HG03571 (cell line): ENCODE results near the gene SLC25A4.
"Not testable (repeated sequence)": the region's sequence is repeated elsewhere in the genome, so short reads cannot be mapped to it uniquely, and the experiment has no call there.

Experiments used
- ATAC-seq: cut with Tn5 transposase; IDR thresholded peaks from one replicate; pipeline ENCODE4 v1.9.1; 2021; ENCODE audit not compliant: unreplicated experiment

SLC25A4 gene

GRCh38 chr4:185142912-185143600 is at the start of gene SLC25A4:
TSS of gene SLC25A4 (plus strand) at chr4:185143266. CDS start at chr4:185143373, 107 bp downstream.
- peak; percentile 97 for ATAC-seq

- ATAC-seq, result no peak
These were observed 49.5 kb upstream of the SLC25A4 start for GRCh38 chr4:185093603-185094002.

- ATAC-seq, result no peak
These were observed 46.9 kb upstream of the SLC25A4 start for GRCh38 chr4:185096032-185096653.

GRCh38 chr4:185098474-185098873 is 44.6 kb upstream of the SLC25A4 start:
- ATAC-seq, result no peak

- ATAC-seq, result no peak
These were observed 43.9 kb upstream of the SLC25A4 start for GRCh38 chr4:185099024-185099682.

- ATAC-seq, result no peak
These were observed 43.1 kb upstream of the SLC25A4 start for GRCh38 chr4:185099940-185100339.

GRCh38 chr4:185100423-185100822 is 42.6 kb upstream of the SLC25A4 start:
- no peak for ATAC-seq

- ATAC-seq, result no peak
These were observed 41.6 kb upstream of the SLC25A4 start for GRCh38 chr4:185101354-185101890.

GRCh38 chr4:185104733-185105132 is 38.3 kb upstream of the SLC25A4 start:
- ATAC-seq, result no peak

GRCh38 chr4:185106353-185106752 is 36.7 kb upstream of the SLC25A4 start:
- ATAC-seq, result no peak

- not testable (repeated sequence) for ATAC-seq
These were observed 35.5 kb upstream of the SLC25A4 start for GRCh38 chr4:185107574-185107973.

- ATAC-seq, result no peak
These were observed 34.9 kb upstream of the SLC25A4 start for GRCh38 chr4:185108185-185108584.

- no peak for ATAC-seq
These were observed 34.4 kb upstream of the SLC25A4 start for GRCh38 chr4:185108669-185109068.

- no peak for ATAC-seq
These were observed 33.3 kb upstream of the SLC25A4 start for GRCh38 chr4:185109736-185110135.

GRCh38 chr4:185110375-185110823 is 32.7 kb upstream of the SLC25A4 start:
- no peak for ATAC-seq

GRCh38 chr4:185112104-185112503 is 31.0 kb upstream of the SLC25A4 start:
- ATAC-seq, result no peak

GRCh38 chr4:185113340-185113739 is 29.7 kb upstream of the SLC25A4 start:
- ATAC-seq, result no peak

- ATAC-seq, result no peak
These were observed 27.2 kb upstream of the SLC25A4 start for GRCh38 chr4:185115827-185116232.

GRCh38 chr4:185117300-185117934 is 25.6 kb upstream of the SLC25A4 start:
- ATAC-seq, result no peak

GRCh38 chr4:185118876-185119275 is 24.2 kb upstream of the SLC25A4 start:
- ATAC-seq, result no peak

GRCh38 chr4:185119467-185119866 is 23.6 kb upstream of the SLC25A4 start:
- ATAC-seq, result not testable (repeated sequence)
